A549 (cell line): ENCODE measurements around the gene ERMN. TPM values are rescaled to one million over a fixed set of nuclear protein-coding genes. Genes with fewer than 3 reads are reported as not detected.

ENCODE experiments used
- ATAC-seq, 2 experiments: fragments of 200-7000 bp in 1 of 2; fragments of >200 bp in 1 of 2; cut with Nextera tagmentation in 1 of 2; cut with Tn5 transposase in 1 of 2; 3 replicates each; pipeline versions ENCODE4 v1.8.0 to v1.9.1; 2018 to 2020; ENCODE audit warnings: mild to moderate bottlenecking in 1 of 2, moderate library complexity in 1 of 2
- CTCF ChIA-PET: fragments of 300-600 bp; sonication (Branson Sonifier 250); formaldehyde crosslinking; extraction: SDS; loops from one replicate; lab custom pipeline; 2021; ENCODE audit warnings: antibody characterized with exemption, inconsistent platforms; lab: Yijun Ruan, JAX
- POLR2A ChIA-PET: fragments of 350-600 bp; formaldehyde crosslinking; extraction: SDS; loops from one replicate; lab custom pipeline; 2021; ENCODE audit warnings: antibody characterized with exemption, inconsistent platforms; lab: Yijun Ruan, JAX
- DNase-seq, 2 experiments: peaks; one replicate each; pipeline versions ENCODE4 v3.0.0 to v3.0.0-alpha.2; 2011 to 2016; ENCODE audit warnings: low read depth in 1 of 2, low spot score in 1 of 2
- FAIRE-seq: peaks from 2 replicates; lab custom pipeline; 2011; peaks lifted over from hg19 to GRCh38; lab: Jason Lieb, UNC
- H3K27ac ChIP-seq, 2 experiments: fragments of >200 bp; sonication (Bioruptor Twin); formaldehyde crosslinking; 3 replicates each; pipeline ENCODE4 v1.5.1; 2016 to 2017
- H3K4me1 ChIP-seq: fragments of >200 bp; sonication (Bioruptor Twin); formaldehyde crosslinking; 3 replicates; pipeline ENCODE4 v1.6.1; 2016
- H3K4me2 ChIP-seq: fragments of >200 bp; sonication (Bioruptor Twin); formaldehyde crosslinking; 3 replicates; pipeline ENCODE4 v1.6.1; 2016
- H3K4me3 ChIP-seq: fragments of >200 bp; sonication (Bioruptor Twin); formaldehyde crosslinking; 3 replicates; pipeline ENCODE4 v1.5.1; 2016
- H3K9me3 ChIP-seq: fragments of >200 bp; sonication (Bioruptor Twin); formaldehyde crosslinking; 3 replicates; pipeline ENCODE4 v1.6.1; 2016
- BHLHE40 ChIP-seq: IDR thresholded peaks from 2 replicates; pipeline ENCODE4 v1.6.1; 2012; ENCODE audit warnings: low read depth, low read length, inconsistent platforms
- CBX2 ChIP-seq: fragments of 200-600 bp; sonication (generic); IDR thresholded peaks from 2 replicates; pipeline ENCODE4 v1.6.1; 2016; ENCODE audit warnings: low read depth, mild to moderate bottlenecking, borderline replicate concordance
- CEBPB ChIP-seq, 2 experiments: fragments of >200 bp in 1 of 2; sonication (Bioruptor Twin) in 1 of 2; formaldehyde crosslinking in 1 of 2; IDR thresholded peaks; 2 replicates each; pipeline ENCODE4 v1.6.1; 2012 to 2016
- CHD2 ChIP-seq: fragments of 150-350 bp; IDR thresholded peaks from 2 replicates; pipeline ENCODE4 v1.6.1; 2014; ENCODE audit warnings: low read length; ENCODE audit not compliant: partially characterized antibody
- ELK1 ChIP-seq: fragments of 150-350 bp; IDR thresholded peaks from 2 replicates; pipeline ENCODE4 v1.6.1; 2014; ENCODE audit warnings: low read depth, mild to moderate bottlenecking, low read length
- FOSL2 ChIP-seq, 2 experiments: fragments of 450-650 bp in 1 of 2; fragments of >200 bp in 1 of 2; sonication (Bioruptor Twin) in 1 of 2; formaldehyde crosslinking; IDR thresholded peaks; 2 replicates each; pipeline versions ENCODE4 v1.5.0 to v1.6.1; 2016 to 2020; ENCODE audit warnings: mild to moderate bottlenecking in 1 of 2, moderate library complexity in 1 of 2
- GATA3 ChIP-seq: IDR thresholded peaks from 2 replicates; pipeline ENCODE4 v1.6.1; 2012; ENCODE audit warnings: borderline replicate concordance
- HEYL ChIP-seq: fragments of 250-450 bp; sonication (Bioruptor Pico); IDR thresholded peaks from 2 replicates; pipeline ENCODE4 v1.8.0; 2021; ENCODE audit warnings: mild to moderate bottlenecking, moderate library complexity
- HMGXB4 ChIP-seq: fragments of 250-450 bp; sonication (Bioruptor Pico); IDR thresholded peaks from 2 replicates; pipeline ENCODE4 v1.5.0; 2021; ENCODE audit warnings: mild to moderate bottlenecking, moderate library complexity, borderline replicate concordance
- HOXB13 ChIP-seq: fragments of 250-450 bp; sonication (Bioruptor Pico); IDR thresholded peaks from 2 replicates; pipeline ENCODE4 v1.5.0; 2020; ENCODE audit warnings: low read depth, mild to moderate bottlenecking, moderate library complexity
- JUN ChIP-seq, 2 experiments: fragments of >200 bp; sonication (Bioruptor Twin); formaldehyde crosslinking; IDR thresholded peaks; 2 replicates in 1 of 2; 3 replicates in 1 of 2; pipeline ENCODE4 v1.6.1; 2016 to 2017
- KDM5A ChIP-seq: fragments of 200-600 bp; sonication (generic); IDR thresholded peaks from 2 replicates; pipeline ENCODE4 v1.6.1; 2016; ENCODE audit warnings: antibody characterized with exemption, mild to moderate bottlenecking
- MAFK ChIP-seq: fragments of 450-650 bp; IDR thresholded peaks from 2 replicates; pipeline ENCODE4 v1.6.1; 2014; ENCODE audit not compliant: partially characterized antibody
- MAX ChIP-seq: IDR thresholded peaks from 2 replicates; pipeline ENCODE4 v1.6.1; 2012
- NFE2L2 ChIP-seq: fragments of 150-350 bp; conservative IDR thresholded peaks from 2 replicates; pipeline ENCODE4 v1.6.1; 2014; ENCODE audit warnings: low read length
- NR3C1 ChIP-seq: fragments of >200 bp; sonication (Bioruptor Twin); formaldehyde crosslinking; IDR thresholded peaks from 3 replicates; pipeline ENCODE4 v1.6.1; 2017
- PHF8 ChIP-seq: fragments of 200-600 bp; sonication (generic); IDR thresholded peaks from 2 replicates; pipeline ENCODE4 v1.6.1; 2016; ENCODE audit warnings: low read depth, mild to moderate bottlenecking, antibody characterized with exemption, moderate library complexity, borderline replicate concordance
- RAD21 ChIP-seq, 2 experiments: fragments of >200 bp in 1 of 2; sonication (Bioruptor Twin) in 1 of 2; formaldehyde crosslinking in 1 of 2; IDR thresholded peaks in 1 of 2; conservative IDR thresholded peaks in 1 of 2; 2 replicates in 1 of 2; 3 replicates in 1 of 2; pipeline ENCODE4 v1.6.1; 2012 to 2018; ENCODE audit warnings: inconsistent platforms in 1 of 2
- RCOR1 ChIP-seq: fragments of 150-350 bp; IDR thresholded peaks from 2 replicates; pipeline ENCODE4 v1.6.1; 2014; ENCODE audit warnings: antibody characterized with exemption, low read length, low read depth
- RFX5 ChIP-seq: fragments of 450-650 bp; IDR thresholded peaks from 2 replicates; pipeline ENCODE4 v1.7.1; 2014; ENCODE audit warnings: antibody characterized with exemption, mild to moderate bottlenecking, moderate library complexity
- RNF2 ChIP-seq: fragments of 200-600 bp; sonication (generic); IDR thresholded peaks from 2 replicates; pipeline ENCODE4 v1.6.1; 2016; ENCODE audit warnings: low read depth, mild to moderate bottlenecking, antibody characterized with exemption, moderate library complexity, borderline replicate concordance
- SREBF2 ChIP-seq: fragments of 450-650 bp; IDR thresholded peaks from 2 replicates; pipeline ENCODE4 v1.6.1; 2014; ENCODE audit warnings: mild to moderate bottlenecking, moderate library complexity
- USF2 ChIP-seq: fragments of 450-650 bp; IDR thresholded peaks from 2 replicates; pipeline ENCODE4 v1.6.1; 2014; ENCODE audit warnings: antibody characterized with exemption
- ZFP36 ChIP-seq: fragments of 450-650 bp; IDR thresholded peaks from 2 replicates; pipeline ENCODE4 v1.6.1; 2014; ENCODE audit warnings: borderline replicate concordance; ENCODE audit not compliant: partially characterized antibody
- ZNF302 ChIP-seq: fragments of 250-450 bp; sonication (Bioruptor Pico); IDR thresholded peaks from 2 replicates; pipeline ENCODE4 v1.9.0; 2021; ENCODE audit warnings: inconsistent platforms, mild to moderate bottlenecking, moderate library complexity
- WGBS: methylation state at CpG from one replicate; pipeline ENCODE4 v1.1.6; 2017; ENCODE audit errors: missing lambda C conversion rate; 5-methylcytosine and 5-hydroxymethylcytosine counted together
- polyA plus RNA-seq, 4 experiments: library from polyadenylated mRNA; depleted of rRNA in 3 of 4; stranded (reverse); fragments of >200 nt; fragmentation: RNase III in 1 of 4; extraction: RNeasy Plus Mini Kit Qiagen cat#74134 plus additional on column Dnase treatment in 1 of 4; gene quantifications; 2 replicates in 3 of 4; 3 replicates in 1 of 4; pipeline ENCODE4 v1.2.3, GENCODE V29; 2011 to 2017
- TF ChIP-seq, protein P1 (sequence below): IDR thresholded peaks from 2 replicates; pipeline ENCODE4 v1.6.1; 2012; ENCODE audit warnings: low read depth, borderline replicate concordance
- TF ChIP-seq, protein P2 (sequence below): fragments of >200 bp; sonication (Bioruptor Twin); formaldehyde crosslinking; IDR thresholded peaks from 2 replicates; pipeline ENCODE4 v1.6.1; 2016

Gene ERMN
- polyA plus RNA-seq, 2 of the 4 experiments (the other 2 are of a cell fraction): not detected

DNA sequence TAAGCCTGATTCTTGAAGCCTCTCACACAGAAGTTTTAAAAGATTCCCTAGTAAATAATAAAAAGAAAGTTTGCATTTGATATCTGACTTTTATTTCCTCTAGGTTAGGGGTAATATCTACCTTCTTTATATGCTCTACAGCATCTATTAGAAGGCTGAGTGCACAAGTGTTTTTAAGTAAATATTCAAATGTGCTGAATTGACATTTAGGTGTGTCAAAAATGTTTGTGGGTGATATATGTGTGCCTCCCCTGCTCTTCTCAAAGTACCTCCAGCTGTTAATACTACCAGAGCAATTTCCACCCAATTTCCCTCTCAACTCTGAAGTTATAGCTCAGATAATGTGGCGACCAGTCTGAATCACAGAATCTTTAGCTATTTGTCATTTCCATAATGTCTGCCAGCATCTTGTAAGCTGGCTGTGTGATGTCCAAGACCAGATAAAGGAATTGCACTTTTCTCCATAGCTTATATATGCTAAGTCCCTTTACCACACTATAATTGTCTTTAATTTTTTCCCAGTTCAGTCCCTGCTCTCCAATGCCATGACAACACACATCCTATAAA lies 24.4 kb upstream of the ERMN start:
- FAIRE-seq: no peak
- no peaks in the 10 kb centered on the region for H3K9me3 ChIP-seq
- 27% methylated on average over 1 of the region's 1 CpG for WGBS
- TF ChIP-seq MAFK (peak; percentile 74), RAD21 (conservative IDR thresholded peaks at IDR 0.05 in 1 of 2, IDR thresholded peaks at IDR 0.05 in 1 of 2) (no peak), RFX5 (no peak), RCOR1 (no peak), NR3C1 (no peak), BHLHE40 (no peak), FOSL2 (IDR thresholded peaks at IDR 0.05) (no peak), FOSL2 (CRISPR knock-in tag; IDR thresholded peaks at IDR 0.05) (no peak), HMGXB4 (CRISPR knock-in tag) (no peak)
- CTCF ChIA-PET: interaction anchor here (2.2 kb wide), 1 partner anchor 15 kb away, joined by 7 read pairs; no protein-coding TSS in a partner anchor
- no peak overlapping the region for H3K4me3 ChIP-seq
- POLR2A ChIA-PET: no interaction called here
- H3K4me1 ChIP-seq: no peaks in the 10 kb centered on the region
- H3K4me2 ChIP-seq: no peak overlapping the region
- ATAC-seq: no peak
- no peak for DNase-seq
- no peak overlapping the region for H3K27ac ChIP-seq

- POLR2A ChIA-PET: no interaction called here
- 86% methylated on average over 3 of the region's 3 CpGs for WGBS
Measured at GRCh38 chr2:157348291-157348921, 22.8 kb upstream of the ERMN start.

GRCh38 chr2:157345647-157346389 lies 20.2 kb upstream of the ERMN start:
- POLR2A ChIA-PET: no interaction called here
- TF ChIP-seq NFE2L2 (no peak), HMGXB4 (CRISPR knock-in tag) (no peak), RNF2 (no peak), PHF8 (no peak), ELK1 (no peak), CBX2 (no peak)
- TF ChIP-seq, protein P1, sequence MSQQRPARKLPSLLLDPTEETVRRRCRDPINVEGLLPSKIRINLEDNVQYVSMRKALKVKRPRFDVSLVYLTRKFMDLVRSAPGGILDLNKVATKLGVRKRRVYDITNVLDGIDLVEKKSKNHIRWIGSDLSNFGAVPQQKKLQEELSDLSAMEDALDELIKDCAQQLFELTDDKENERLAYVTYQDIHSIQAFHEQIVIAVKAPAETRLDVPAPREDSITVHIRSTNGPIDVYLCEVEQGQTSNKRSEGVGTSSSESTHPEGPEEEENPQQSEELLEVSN: no peak
- WGBS: 42% methylated on average over 2 of the region's 2 CpGs
- DNase-seq: no peak
- Histone ChIP-seq H3K9me3 (no peaks in the 10 kb centered on the region), H3K4me3 (no peak overlapping the region), H3K4me1 (no peaks in the 10 kb centered on the region), H3K4me2 (no peak overlapping the region), H3K27ac (no peak overlapping the region)
- no peak for ATAC-seq
- FAIRE-seq: no peak
- CTCF ChIA-PET: interaction anchor here (0.5 to 4.1 kb wide), 4 partner anchors 9 to 283 kb away, joined by 3 to 26 read pairs (median 5); no protein-coding TSS in a partner anchor

More at GRCh38 chr2:157348291-157348921, 22.8 kb upstream of the ERMN start:
- ATAC-seq (no peak), FAIRE-seq (no peak), DNase-seq (no peak)
- TF ChIP-seq SREBF2: no peak
- no peak for TF ChIP-seq USF2
- TF ChIP-seq KDM5A: no peak
- no peak for TF ChIP-seq CEBPB (IDR thresholded peaks at IDR 0.05)
- no peak for TF ChIP-seq RCOR1
- TF ChIP-seq GATA3: no peak
- TF ChIP-seq ZFP36: no peak
- no peak for TF ChIP-seq NFE2L2
- TF ChIP-seq HOXB13: no peak
- TF ChIP-seq, protein P2, sequence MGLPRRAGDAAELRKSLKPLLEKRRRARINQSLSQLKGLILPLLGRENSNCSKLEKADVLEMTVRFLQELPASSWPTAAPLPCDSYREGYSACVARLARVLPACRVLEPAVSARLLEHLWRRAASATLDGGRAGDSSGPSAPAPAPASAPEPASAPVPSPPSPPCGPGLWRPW: no peak
- TF ChIP-seq JUN (IDR thresholded peaks at IDR 0.05): no peak
- no peak for TF ChIP-seq MAX
- no peak for TF ChIP-seq CHD2
- no peak for TF ChIP-seq ZNF302
- no peak for TF ChIP-seq HEYL (CRISPR knock-in tag)
- Histone ChIP-seq H3K27ac (no peak overlapping the region), H3K4me3 (no peak overlapping the region), H3K9me3 (no peaks in the 10 kb centered on the region), H3K4me2 (no peak overlapping the region), H3K4me1 (no peaks in the 10 kb centered on the region)
- CTCF ChIA-PET: interaction anchor here (1.0 to 4.1 kb wide), 2 partner anchors 12 to 43 kb away, joined by 3 to 26 read pairs; no protein-coding TSS in a partner anchor
